Adipocyte (in vitro differentiated cells): ENCODE results near the gene SLC1A2.

ENCODE experiments used
- DNase-seq: peaks from one replicate; pipeline ENCODE4 v3.0.0-alpha.2; 2015; ENCODE audit warnings: low read depth
- H3K27me3 ChIP-seq: replicated peaks from 2 replicates; pipeline ENCODE4 v1.7.0; 2013; ENCODE audit warnings: mild to moderate bottlenecking, low read length, moderate library complexity; ENCODE audit not compliant: control insufficient read depth, insufficient read depth
- H3K36me3 ChIP-seq: 2 replicates; pipeline ENCODE4 v1.7.0; 2013; ENCODE audit warnings: low read length, mild to moderate bottlenecking, moderate library complexity; ENCODE audit not compliant: control insufficient read depth, insufficient read depth, severe bottlenecking
- H3K4me1 ChIP-seq: 2 replicates; pipeline ENCODE4 v1.7.0; 2013; ENCODE audit warnings: mild to moderate bottlenecking, low read length, moderate library complexity; ENCODE audit not compliant: control insufficient read depth, insufficient read depth
- H3K4me3 ChIP-seq: 2 replicates; pipeline ENCODE4 v1.7.0; 2013; ENCODE audit warnings: mild to moderate bottlenecking, low read length, moderate library complexity
- H3K9ac ChIP-seq: 2 replicates; pipeline ENCODE4 v1.7.0; 2013; ENCODE audit warnings: mild to moderate bottlenecking, low read length, moderate library complexity
- H3K9me3 ChIP-seq: 2 replicates; pipeline ENCODE4 v1.7.0; 2013; ENCODE audit warnings: mild to moderate bottlenecking, low read length, moderate library complexity; ENCODE audit not compliant: control insufficient read depth

SLC1A2 gene

GRCh38 chr11:35289821-35290220 lies 129.5 kb downstream of the SLC1A2 start:
- DNase-seq: peak; percentile 55
- peak overlapping the region; percentile 73 for H3K9ac ChIP-seq
- no peaks in the 10 kb centered on the region for H3K27me3 ChIP-seq
- H3K4me3 ChIP-seq: no peak overlapping the region
- no peaks in the 10 kb centered on the region for H3K36me3 ChIP-seq
- H3K4me1 ChIP-seq: peaks cover 26% of the 10 kb centered on the region
- H3K9me3 ChIP-seq: no peaks in the 10 kb centered on the region

DNA sequence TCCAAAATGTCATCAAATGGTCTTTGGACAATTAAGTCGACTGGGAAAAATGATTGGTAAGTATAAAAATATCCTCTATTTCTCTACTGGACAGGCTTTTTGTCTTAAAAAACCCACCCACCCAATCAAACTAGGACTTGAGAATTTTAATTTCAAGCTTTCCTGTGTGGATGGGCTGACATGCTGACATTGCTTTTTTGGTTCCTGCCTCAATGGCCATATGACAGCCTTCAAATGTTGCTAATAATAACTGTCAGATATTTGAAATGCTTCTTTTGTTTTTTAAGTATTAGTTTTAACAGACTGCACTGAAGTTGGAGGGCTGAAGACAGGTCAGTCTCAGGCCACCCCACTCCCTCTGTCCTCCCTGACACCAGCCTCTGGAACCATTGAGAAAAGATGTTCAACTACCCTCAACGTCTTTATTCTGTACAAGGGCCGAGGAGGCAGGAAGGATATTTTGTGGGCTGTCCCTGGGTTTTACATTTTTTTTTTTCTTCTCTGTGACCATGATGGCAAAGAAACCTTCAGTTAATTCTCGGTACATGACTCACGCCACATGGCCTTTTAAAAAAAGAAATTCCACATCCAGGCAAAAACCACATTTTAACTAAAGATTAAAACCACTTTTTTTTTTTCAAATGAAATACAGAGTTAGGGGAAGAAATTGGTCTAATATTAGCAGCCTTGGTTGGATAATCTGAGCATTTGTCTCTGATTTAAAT lies 130.4 kb downstream of the SLC1A2 start:
- H3K4me1 ChIP-seq: peaks cover 26% of the 10 kb centered on the region
- peak; percentile 80 for DNase-seq
- H3K9me3 ChIP-seq: no peaks in the 10 kb centered on the region
- no peaks in the 10 kb centered on the region for H3K36me3 ChIP-seq
- peak overlapping the region; percentile 73 for H3K9ac ChIP-seq
- no peaks in the 10 kb centered on the region for H3K27me3 ChIP-seq
- H3K4me3 ChIP-seq: no peak overlapping the region

DNA sequence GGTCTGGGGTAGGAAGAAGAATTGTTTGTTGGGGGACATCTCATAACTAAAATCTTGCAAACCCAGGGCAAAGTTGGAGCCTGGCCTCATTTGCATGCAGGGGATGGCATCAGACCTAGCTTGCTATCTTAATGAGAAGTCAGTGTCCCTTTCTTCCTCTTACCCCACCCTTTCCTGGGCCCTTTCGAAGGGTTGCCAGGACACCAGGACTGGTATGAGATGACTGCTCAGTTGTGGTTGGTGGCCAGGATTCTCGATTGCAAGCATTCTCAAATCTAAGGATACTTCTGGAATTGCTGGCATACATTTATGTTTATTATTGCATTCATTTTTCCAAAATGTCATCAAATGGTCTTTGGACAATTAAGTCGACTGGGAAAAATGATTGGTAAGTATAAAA lies 131.0 kb downstream of the SLC1A2 start:
- Histone ChIP-seq H3K27me3 (no peaks in the 10 kb centered on the region), H3K36me3 (no peaks in the 10 kb centered on the region), H3K4me1 (peaks cover 26% of the 10 kb centered on the region), H3K4me3 (no peak overlapping the region), H3K9me3 (no peaks in the 10 kb centered on the region), H3K9ac (no peak overlapping the region)
- no peak for DNase-seq

DNA sequence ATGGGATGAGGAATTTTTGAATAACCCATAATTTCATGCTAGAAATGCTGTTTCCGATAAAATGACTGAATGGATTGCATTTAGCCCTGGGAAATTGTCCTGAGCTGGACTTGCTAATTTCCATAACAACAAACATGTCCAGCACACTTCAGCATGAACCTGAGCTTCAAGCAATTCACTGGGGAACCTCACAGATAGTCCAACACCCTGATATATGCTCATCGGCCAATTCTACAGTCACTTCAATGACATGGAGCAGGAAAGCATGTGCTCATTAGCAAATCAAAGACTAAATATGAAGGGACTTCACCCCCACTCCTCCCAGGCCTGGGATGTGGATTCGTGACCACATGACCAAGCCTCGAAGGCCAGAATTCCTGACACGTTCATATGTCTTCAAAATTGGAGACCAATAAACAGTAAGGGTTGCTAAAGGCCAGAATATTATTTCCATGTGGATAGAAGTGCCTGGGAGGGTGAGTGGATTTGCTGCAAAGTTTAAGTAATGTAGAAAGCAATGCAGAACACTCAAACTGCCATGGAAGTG lies 131.9 kb downstream of the SLC1A2 start:
- H3K9ac ChIP-seq: no peak overlapping the region
- no peak for DNase-seq
- H3K27me3 ChIP-seq: no peaks in the 10 kb centered on the region

GRCh38 chr11:35286126-35286525 lies 133.2 kb downstream of the SLC1A2 start:
- H3K36me3 ChIP-seq: no peaks in the 10 kb centered on the region
- no peak for DNase-seq
- no peak overlapping the region for H3K9ac ChIP-seq
- no peak overlapping the region for H3K4me3 ChIP-seq
- peaks cover 46% of the 10 kb centered on the region for H3K4me1 ChIP-seq
- H3K9me3 ChIP-seq: no peaks in the 10 kb centered on the region
- no peaks in the 10 kb centered on the region for H3K27me3 ChIP-seq

More for the DNA sequence above, 131.9 kb downstream of the SLC1A2 start:
- Histone ChIP-seq H3K4me1 (peaks cover 33% of the 10 kb centered on the region), H3K36me3 (no peaks in the 10 kb centered on the region), H3K9me3 (no peaks in the 10 kb centered on the region), H3K4me3 (no peak overlapping the region)

DNA sequence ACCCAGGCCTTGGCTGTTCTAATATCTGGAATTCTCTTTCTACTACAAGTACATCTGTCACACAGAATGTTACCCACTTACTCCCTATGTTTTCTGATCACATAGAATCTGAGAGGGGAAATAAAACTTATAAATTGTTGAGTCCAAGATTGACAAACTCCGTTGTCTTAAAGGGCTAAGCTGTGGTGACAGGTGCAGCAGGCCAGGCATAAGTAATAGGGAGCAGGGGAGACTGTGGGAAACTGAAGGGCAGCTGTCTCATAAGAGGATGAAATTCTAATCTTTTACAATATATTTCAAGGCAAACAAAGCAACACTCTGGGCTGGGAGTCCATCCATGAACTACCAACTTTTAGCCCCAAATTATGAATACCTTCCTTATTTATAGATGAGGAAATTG lies 133.9 kb downstream of the SLC1A2 start:
- no peak overlapping the region for H3K9ac ChIP-seq
- H3K27me3 ChIP-seq: no peaks in the 10 kb centered on the region
- no peaks in the 10 kb centered on the region for H3K9me3 ChIP-seq
- no peak for DNase-seq
- peaks cover 49% of the 10 kb centered on the region for H3K4me1 ChIP-seq
- no peaks in the 10 kb centered on the region for H3K36me3 ChIP-seq
- H3K4me3 ChIP-seq: no peak overlapping the region

GRCh38 chr11:35282221-35282882 lies 137.0 kb downstream of the SLC1A2 start:
- Histone ChIP-seq H3K36me3 (no peaks in the 10 kb centered on the region), H3K4me3 (peak overlapping the region; percentile 3), H3K4me1 (peaks cover 33% of the 10 kb centered on the region), H3K27me3 (no peaks in the 10 kb centered on the region), H3K9me3 (no peaks in the 10 kb centered on the region), H3K9ac (peak overlapping the region; percentile 60)
- peak; percentile 48 for DNase-seq

- H3K36me3 ChIP-seq: no peaks in the 10 kb centered on the region
- H3K4me1 ChIP-seq: peaks cover 37% of the 10 kb centered on the region
- peak overlapping the region; percentile 60 for H3K9ac ChIP-seq
- peak overlapping the region; percentile 23 for H3K4me3 ChIP-seq
- no peak for DNase-seq
- H3K27me3 ChIP-seq: no peaks in the 10 kb centered on the region
- no peaks in the 10 kb centered on the region for H3K9me3 ChIP-seq
These were observed 138.1 kb downstream of the SLC1A2 start for GRCh38 chr11:35281169-35281688.

GRCh38 chr11:35280727-35281126 lies 138.6 kb downstream of the SLC1A2 start:
- Histone ChIP-seq H3K27me3 (no peaks in the 10 kb centered on the region), H3K4me1 (peaks cover 41% of the 10 kb centered on the region), H3K9ac (peak overlapping the region; percentile 59), H3K4me3 (peak overlapping the region; percentile 23), H3K36me3 (no peaks in the 10 kb centered on the region), H3K9me3 (no peaks in the 10 kb centered on the region)
- no peak for DNase-seq

- no peak overlapping the region for H3K4me3 ChIP-seq
- no peaks in the 10 kb centered on the region for H3K27me3 ChIP-seq
- H3K36me3 ChIP-seq: no peaks in the 10 kb centered on the region
- no peak overlapping the region for H3K9ac ChIP-seq
- H3K4me1 ChIP-seq: peaks cover 48% of the 10 kb centered on the region
- no peak for DNase-seq
- no peaks in the 10 kb centered on the region for H3K9me3 ChIP-seq
These were observed 141.5 kb downstream of the SLC1A2 start for GRCh38 chr11:35277827-35278226.

- Histone ChIP-seq H3K36me3 (no peaks in the 10 kb centered on the region), H3K27me3 (no peaks in the 10 kb centered on the region), H3K9me3 (no peaks in the 10 kb centered on the region), H3K9ac (no peak overlapping the region), H3K4me3 (no peak overlapping the region), H3K4me1 (peaks cover 35% of the 10 kb centered on the region)
- DNase-seq: no peak
These were observed 142.8 kb downstream of the SLC1A2 start for GRCh38 chr11:35276396-35277145.
